ENCODE measurements around the gene IGFLR1.

Gene IGFLR1

DNA sequence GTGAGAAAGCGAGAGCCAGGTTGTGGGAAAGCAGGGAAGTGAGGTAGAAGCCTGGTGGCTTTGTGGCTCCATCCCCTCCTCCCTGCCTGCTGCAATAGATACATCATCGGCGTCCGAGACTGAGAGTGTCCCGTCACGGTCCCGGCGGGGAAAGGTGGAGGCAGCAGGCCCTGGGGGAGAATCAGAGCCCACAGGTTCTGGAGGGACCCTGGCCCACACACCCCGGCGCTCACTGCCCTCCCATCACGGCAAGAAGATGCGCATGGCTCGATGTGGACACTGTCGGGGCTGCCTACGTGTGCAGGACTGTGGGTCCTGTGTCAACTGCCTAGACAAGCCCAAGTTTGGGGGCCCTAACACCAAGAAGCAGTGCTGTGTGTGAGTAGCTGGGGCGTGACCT is 19.4 kb downstream of the IGFLR1 start:
- DNase-seq: no peak

DNA sequence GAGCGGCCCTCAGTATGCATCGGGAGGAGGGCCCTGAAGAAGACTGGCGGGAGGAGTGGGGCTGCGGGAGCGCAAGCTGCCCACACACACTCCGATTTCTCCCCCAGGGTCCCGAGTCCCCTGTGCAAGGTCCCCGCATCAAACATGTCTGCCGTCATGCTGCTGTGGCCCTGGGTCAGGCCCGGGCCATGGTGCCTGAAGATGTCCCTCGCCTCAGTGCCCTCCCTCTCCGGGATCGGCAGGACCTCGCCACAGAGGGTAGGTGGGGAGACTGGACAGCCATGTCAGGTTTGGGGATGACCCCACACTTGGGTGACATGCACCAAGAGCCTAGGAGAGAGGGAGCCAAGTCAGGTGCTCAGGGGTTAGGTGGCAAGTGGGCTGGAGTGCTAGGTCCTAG is 19.8 kb downstream of the IGFLR1 start:
- no peak for DNase-seq

GRCh38 chr19:35721374-35721773 is 20.9 kb downstream of the IGFLR1 start:
- no peak for DNase-seq

GRCh38 chr19:35720648-35721047 is 21.6 kb downstream of the IGFLR1 start:
- no peak for DNase-seq

- no peak for DNase-seq
Observed at GRCh38 chr19:35720163-35720524, 22.1 kb downstream of the IGFLR1 start.

DNA sequence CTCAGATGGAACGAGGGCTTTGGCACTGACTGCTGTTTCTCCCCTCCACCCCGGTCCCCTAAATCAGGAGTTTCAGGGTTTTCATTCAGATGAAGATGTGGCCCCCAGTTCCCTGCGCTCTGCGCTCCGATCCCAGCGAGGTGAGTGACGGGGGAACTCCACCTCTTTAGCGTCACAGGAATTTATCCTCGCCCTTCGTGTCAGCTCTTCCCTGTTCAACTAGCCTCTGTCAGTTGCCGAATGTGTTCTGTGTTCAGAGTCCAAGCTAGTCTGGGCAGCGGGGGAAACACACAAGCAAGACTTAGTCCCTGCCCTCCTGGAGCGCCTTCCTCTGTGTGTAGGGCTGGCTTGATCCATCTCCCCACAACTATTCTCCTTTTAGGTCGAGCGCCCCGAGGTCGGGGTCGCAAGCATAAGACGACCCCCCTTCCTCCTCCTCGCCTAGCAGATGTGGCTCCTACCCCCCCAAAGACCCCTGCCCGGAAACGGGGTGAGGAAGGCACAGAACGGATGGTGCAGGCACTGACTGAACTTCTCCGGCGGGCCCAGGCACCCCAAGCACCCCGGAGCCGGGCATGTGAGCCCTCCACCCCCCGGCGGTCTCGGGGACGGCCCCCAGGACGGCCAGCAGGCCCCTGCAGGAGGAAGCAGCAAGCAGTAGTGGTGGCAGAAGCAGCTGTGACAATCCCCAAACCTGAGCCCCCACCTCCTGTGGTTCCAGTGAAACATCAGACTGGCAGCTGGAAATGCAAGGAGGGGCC is 22.7 kb downstream of the IGFLR1 start:
- no peak for DNase-seq

- peak; percentile 68 for DNase-seq
Observed at GRCh38 chr19:35718345-35719041, 23.8 kb downstream of the IGFLR1 start.

DNA sequence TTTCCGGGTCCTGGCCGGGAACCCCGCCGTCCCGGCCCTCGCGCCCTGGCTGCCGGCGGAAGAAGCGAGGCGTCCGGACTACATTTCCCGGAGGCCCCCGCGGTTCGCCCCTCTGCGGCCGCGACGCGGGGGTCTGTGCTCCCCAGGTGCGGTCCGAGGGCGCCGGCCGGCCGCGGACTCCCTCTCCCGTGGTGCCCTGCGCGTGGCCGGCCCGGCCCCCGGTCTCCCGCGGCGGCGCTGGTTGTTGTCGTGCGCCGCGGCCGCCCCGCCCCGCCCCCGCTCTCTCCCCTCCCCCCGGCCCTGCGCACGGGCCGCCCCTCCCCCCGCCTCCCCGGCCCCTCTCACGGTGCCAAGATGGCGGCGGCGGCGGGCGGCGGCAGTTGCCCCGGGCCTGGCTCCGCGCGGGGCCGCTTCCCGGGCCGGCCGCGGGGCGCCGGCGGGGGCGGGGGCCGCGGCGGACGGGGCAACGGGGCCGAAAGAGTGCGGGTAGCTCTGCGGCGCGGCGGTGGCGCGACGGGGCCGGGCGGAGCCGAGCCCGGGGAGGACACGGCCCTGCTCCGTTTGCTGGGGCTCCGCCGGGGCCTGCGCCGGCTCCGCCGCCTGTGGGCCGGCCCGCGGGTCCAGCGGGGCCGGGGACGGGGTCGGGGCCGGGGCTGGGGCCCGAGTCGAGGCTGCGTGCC is 24.4 kb downstream of the IGFLR1 start, which contains the start of gene KMT2B:
TSS of gene KMT2B (plus strand) at position 339 of the 680 bp plus-strand sequence. CDS start at position 355, 16 bp downstream.
- DNase-seq: no peak

GRCh38 chr19:35716801-35717664 is 25.2 kb downstream of the IGFLR1 start:
- peak; percentile 98 for DNase-seq

- DNase-seq: peak; percentile 21
Observed at GRCh38 chr19:35715981-35716800, 26.1 kb downstream of the IGFLR1 start.

- no peak for DNase-seq
Observed at GRCh38 chr19:35715355-35715809, 26.9 kb downstream of the IGFLR1 start.

- DNase-seq: no peak
Observed at GRCh38 chr19:35714601-35715354, 27.5 kb downstream of the IGFLR1 start.

DNA sequence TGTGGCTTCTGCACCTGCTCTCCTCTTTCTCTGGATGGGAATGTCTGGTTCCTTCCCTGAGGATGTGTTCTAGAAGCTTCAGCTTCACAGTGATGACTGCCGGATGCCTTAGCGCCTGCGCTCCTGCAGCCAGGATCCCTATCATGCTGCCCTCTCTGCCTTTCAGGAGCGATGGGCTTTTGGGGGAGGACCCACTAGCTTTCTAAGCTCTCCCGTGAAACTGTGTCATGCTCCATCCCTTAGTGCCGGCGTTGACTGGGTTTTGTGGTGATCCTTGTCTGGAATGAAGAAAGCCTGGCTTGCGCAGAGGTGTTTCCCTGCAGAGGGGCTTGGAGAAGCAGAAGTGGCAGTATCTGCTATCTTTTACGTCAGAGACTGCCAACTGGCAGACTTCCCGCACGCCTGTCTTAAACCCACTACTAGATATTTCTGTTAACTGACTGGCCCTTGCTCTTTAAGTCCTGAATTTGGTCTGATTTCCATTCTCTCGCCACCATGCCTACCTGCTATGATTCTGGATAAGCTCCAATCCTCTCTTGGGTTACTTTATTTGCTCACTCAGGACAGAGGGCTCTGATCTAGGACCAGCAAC is 28.3 kb downstream of the IGFLR1 start:
- DNase-seq: no peak

DNA sequence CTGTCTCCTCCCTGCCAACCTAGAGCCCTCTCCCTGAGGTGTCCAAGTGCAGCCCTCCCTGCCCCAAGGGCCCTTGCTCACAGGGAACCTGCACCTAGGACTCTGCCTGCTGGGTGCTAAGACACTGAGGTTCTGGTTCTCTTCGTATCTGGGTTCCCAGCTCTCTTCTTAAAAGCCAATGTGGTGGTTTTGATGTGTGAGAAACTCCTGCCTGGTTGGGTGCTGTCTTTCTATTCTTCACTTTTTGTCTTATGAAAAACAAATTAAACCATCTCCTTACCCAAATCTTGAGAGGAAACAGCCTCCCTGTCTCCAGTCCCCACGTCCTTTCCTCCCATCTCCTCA is 28.8 kb downstream of the IGFLR1 start:
- DNase-seq: no peak

- peak; percentile 67 for DNase-seq
Observed at GRCh38 chr19:35712567-35713505, 29.4 kb downstream of the IGFLR1 start.

GRCh38 chr19:35710784-35711723 is 31.2 kb downstream of the IGFLR1 start:
- DNase-seq: peak; percentile 69

DNA sequence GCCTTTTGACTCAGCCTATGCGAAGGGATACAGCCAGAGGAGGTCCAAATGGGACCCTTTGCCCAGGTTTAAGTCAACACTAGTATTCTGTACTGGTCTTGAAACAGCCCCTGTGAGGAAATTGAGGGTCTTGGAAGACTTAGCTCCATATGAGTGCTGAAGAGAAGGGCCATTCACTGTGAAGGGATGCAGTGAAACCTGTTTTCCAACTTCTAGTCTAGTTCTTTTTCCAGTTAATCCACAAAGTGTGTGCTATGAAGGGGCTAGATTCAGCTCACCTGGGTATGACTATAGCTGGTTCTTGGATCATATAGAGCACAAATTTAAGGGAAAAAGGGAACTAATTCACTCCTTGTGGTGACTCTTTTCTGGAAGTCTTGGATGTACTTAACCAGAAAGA is 33.9 kb downstream of the IGFLR1 start:
- no peak for DNase-seq

DNA sequence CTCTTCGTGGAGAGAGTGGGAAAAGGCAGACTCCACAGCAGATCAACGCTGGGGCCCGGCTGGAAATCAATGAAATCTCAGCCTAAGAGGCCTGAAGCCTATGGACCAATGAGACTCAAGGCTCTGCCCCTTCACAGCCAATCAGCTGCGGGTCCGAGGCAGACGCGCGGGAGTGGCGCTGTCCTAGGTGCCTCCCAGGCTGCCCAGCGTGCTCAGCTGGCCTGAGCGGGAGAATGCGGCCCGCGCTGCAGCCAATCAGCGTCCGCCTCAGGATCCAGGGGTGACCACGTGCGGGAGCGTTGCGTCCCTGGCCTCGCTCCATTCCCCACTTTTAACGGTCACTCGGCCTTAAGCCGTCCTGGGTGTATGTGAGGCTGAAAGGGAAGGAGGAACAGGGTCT is 38.0 kb downstream of the IGFLR1 start, which contains the start of gene ZBTB32:
TSS of gene ZBTB32 (plus strand) at position 341 of the 400 bp plus-strand sequence. CDS start 10,069 bp downstream, outside the sequence.
- no peak for DNase-seq
